DND-41 (cell line): ENCODE measurements around the gene GLTP.

Experiments used
- ATAC-seq: fragments of 200-7000 bp; cut with Tn5 transposase; 3 replicates; pipeline ENCODE4 v1.9.1; 2021; ENCODE audit warnings: low read depth; ENCODE audit not compliant: insufficient read depth
- DNase-seq: peaks from one replicate; pipeline ENCODE4 v3.0.0-alpha.2; 2020
- H2AFZ ChIP-seq: 2 replicates; pipeline ENCODE4 v1.6.0; 2012; ENCODE audit warnings: low read depth, low read length
- H3K27ac ChIP-seq: 2 replicates; pipeline ENCODE4 v1.5.1; 2012; ENCODE audit warnings: low read length, inconsistent platforms
- H3K27me3 ChIP-seq: fragments of 200-600 bp; sonication (generic); 2 replicates; pipeline ENCODE4 v1.6.0; 2012; ENCODE audit warnings: low read length, mild to moderate bottlenecking, inconsistent platforms; ENCODE audit not compliant: insufficient read depth, poor library complexity
- H3K36me3 ChIP-seq: 2 replicates; pipeline ENCODE4 v1.5.1; 2012; ENCODE audit warnings: low read length, inconsistent platforms; ENCODE audit not compliant: insufficient read depth
- H3K4me1 ChIP-seq: 2 replicates; pipeline ENCODE4 v1.5.1; 2012; ENCODE audit warnings: mild to moderate bottlenecking, low read length; ENCODE audit not compliant: insufficient read depth
- H3K4me2 ChIP-seq: 2 replicates; pipeline ENCODE4 v1.6.0; 2012; ENCODE audit warnings: mild to moderate bottlenecking, moderate library complexity, low read length, inconsistent platforms; ENCODE audit not compliant: insufficient read depth
- H3K4me3 ChIP-seq, 2 experiments: fragments of 200-600 bp in 1 of 2; shearing (Covaris generic) in 1 of 2; 2 replicates each; pipeline ENCODE4 v1.5.1; 2012 to 2016; ENCODE audit warnings: inconsistent platforms in 2 of 2, low read length in 2 of 2, mild to moderate bottlenecking in 2 of 2, low read depth in 1 of 2, moderate library complexity in 1 of 2
- H3K79me2 ChIP-seq: 2 replicates; pipeline ENCODE4 v1.6.0; 2012; ENCODE audit warnings: low read length, inconsistent platforms; ENCODE audit not compliant: insufficient read depth
- H3K9ac ChIP-seq: 2 replicates; pipeline ENCODE4 v1.6.0; 2012; ENCODE audit warnings: low read depth, mild to moderate bottlenecking, inconsistent platforms, low read length, moderate library complexity
- H3K9me3 ChIP-seq: 2 replicates; pipeline ENCODE4 v1.5.1; 2012; ENCODE audit warnings: low read length, moderate library complexity, mild to moderate bottlenecking, inconsistent platforms; ENCODE audit not compliant: insufficient read depth, severe bottlenecking
- H4K20me1 ChIP-seq: 2 replicates; pipeline ENCODE4 v1.6.0; 2012; ENCODE audit warnings: low read length; ENCODE audit not compliant: insufficient read depth
- CTCF ChIP-seq: IDR thresholded peaks from 2 replicates; pipeline ENCODE4 v1.5.1; 2012; ENCODE audit warnings: borderline replicate concordance, low read length, moderate library complexity, mild to moderate bottlenecking; ENCODE audit not compliant: poor library complexity, severe bottlenecking; ENCODE audit errors: extremely low read depth
- EZH2 ChIP-seq: IDR thresholded peaks from 3 replicates; pipeline ENCODE4 v1.6.1; 2012; ENCODE audit warnings: borderline replicate concordance, low read depth, mild to moderate bottlenecking, moderate library complexity, low read length, inconsistent platforms; ENCODE audit not compliant: severe bottlenecking

Gene GLTP

DNA sequence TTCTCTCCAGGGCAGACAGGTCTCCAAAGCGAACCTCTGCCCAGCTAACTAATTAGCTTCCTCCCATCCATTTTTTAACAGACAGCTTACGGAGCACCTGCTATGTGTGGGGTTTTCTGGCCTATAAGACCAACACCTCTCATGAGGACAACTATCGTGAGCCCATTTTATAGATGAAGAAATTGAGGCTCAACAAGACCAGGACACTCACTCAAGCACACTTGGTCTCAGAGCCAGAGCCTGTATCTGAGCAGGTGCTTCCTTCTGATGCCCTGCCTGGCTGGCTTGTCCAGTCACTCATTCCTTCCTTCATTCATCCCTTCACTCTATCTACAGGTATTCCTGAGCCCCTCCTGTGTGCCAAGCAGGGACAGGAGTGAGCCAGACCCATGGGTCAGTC is 53.3 kb downstream of the GLTP start:
- DNase-seq (no peak), ATAC-seq (no peak)
- Histone ChIP-seq H3K4me1 (no peaks in the 10 kb centered on the region), H3K4me3 (no peak overlapping the region), H3K9me3 (no peaks in the 10 kb centered on the region), H2AFZ (no peak overlapping the region), H3K79me2 (no peaks in the 10 kb centered on the region), H3K27me3 (peaks cover 12% of the 10 kb centered on the region), H3K4me2 (no peak overlapping the region), H4K20me1 (0 out of 2 replicates have a peak, but pooled peaks cover 4% of the 10 kb centered on the region), H3K27ac (no peak overlapping the region), H3K9ac (no peak overlapping the region), H3K36me3 (no peaks in the 10 kb centered on the region)
- TF ChIP-seq CTCF: no peak
- TF ChIP-seq EZH2: no peak

- Histone ChIP-seq H3K4me1 (no peaks in the 10 kb centered on the region), H3K36me3 (no peaks in the 10 kb centered on the region), H3K27me3 (peaks cover 8% of the 10 kb centered on the region), H2AFZ (no peak overlapping the region), H3K4me3 (no peak overlapping the region), H3K79me2 (no peaks in the 10 kb centered on the region), H3K4me2 (no peak overlapping the region), H3K9me3 (no peaks in the 10 kb centered on the region), H3K27ac (no peak overlapping the region), H4K20me1 (0 out of 2 replicates have a peak, but pooled peaks cover 4% of the 10 kb centered on the region), H3K9ac (no peak overlapping the region)
- DNase-seq (no peak), ATAC-seq (no peak)
- TF ChIP-seq CTCF: no peak
- TF ChIP-seq EZH2: no peak
These were observed 55.6 kb downstream of the GLTP start for GRCh38 chr12:109824731-109825130.

DNA sequence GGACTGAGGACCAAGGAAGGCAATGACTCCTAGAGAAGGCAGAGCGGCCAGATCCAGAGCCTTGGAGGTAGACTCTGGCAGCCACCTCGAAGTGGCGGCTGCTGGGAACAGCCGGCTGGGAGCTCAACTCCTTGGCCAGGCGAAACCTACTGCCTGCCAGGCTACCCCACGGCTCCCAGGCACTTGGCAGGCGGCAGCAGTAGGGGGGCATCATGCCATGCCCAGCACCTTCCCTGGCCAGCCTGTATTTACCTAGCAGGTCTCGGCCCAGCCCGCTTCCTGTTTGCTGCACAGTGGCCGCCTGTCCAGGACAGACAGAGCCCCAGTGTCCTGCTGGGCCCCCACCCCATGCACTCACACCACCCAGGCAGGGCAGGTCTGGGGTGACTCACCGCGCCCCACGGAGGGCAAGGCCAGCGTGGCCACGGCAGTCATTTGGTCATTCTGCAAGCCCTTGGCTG is 57.4 kb downstream of the GLTP start:
- no peak overlapping the region for H3K27ac ChIP-seq
- no peaks in the 10 kb centered on the region for H3K4me1 ChIP-seq
- no peak overlapping the region for H3K4me3 ChIP-seq
- H3K27me3 ChIP-seq: peaks cover 7% of the 10 kb centered on the region
- H3K4me2 ChIP-seq: no peak overlapping the region
- ATAC-seq: no peak
- no peak overlapping the region for H3K9ac ChIP-seq
- H3K36me3 ChIP-seq: no peaks in the 10 kb centered on the region
- no peak for DNase-seq
- H2AFZ ChIP-seq: no peak overlapping the region
- no peaks in the 10 kb centered on the region for H3K79me2 ChIP-seq
- no peaks in the 10 kb centered on the region for H3K9me3 ChIP-seq
- 0 out of 2 replicates have a peak, but pooled peaks cover 2% of the 10 kb centered on the region for H4K20me1 ChIP-seq
- no peak for TF ChIP-seq CTCF
- no peak for TF ChIP-seq EZH2

GRCh38 chr12:109822416-109822815 is 57.9 kb downstream of the GLTP start:
- Histone ChIP-seq H3K27me3 (peaks cover 7% of the 10 kb centered on the region), H3K36me3 (no peaks in the 10 kb centered on the region), H3K9ac (no peak overlapping the region), H3K4me3 (no peak overlapping the region), H4K20me1 (no peaks in the 10 kb centered on the region), H3K27ac (no peak overlapping the region), H3K79me2 (no peaks in the 10 kb centered on the region), H2AFZ (no peak overlapping the region), H3K4me1 (no peaks in the 10 kb centered on the region), H3K9me3 (no peaks in the 10 kb centered on the region), H3K4me2 (no peak overlapping the region)
- no peak for DNase-seq
- TF ChIP-seq CTCF (no peak), EZH2 (no peak)
- ATAC-seq: no peak
